ENCODE results near the gene C2orf92.
"Not testable (repeated sequence)": the region's sequence is repeated elsewhere in the genome, so short reads cannot be mapped to it uniquely, and the experiment has no call there.

Gene C2orf92

DNA sequence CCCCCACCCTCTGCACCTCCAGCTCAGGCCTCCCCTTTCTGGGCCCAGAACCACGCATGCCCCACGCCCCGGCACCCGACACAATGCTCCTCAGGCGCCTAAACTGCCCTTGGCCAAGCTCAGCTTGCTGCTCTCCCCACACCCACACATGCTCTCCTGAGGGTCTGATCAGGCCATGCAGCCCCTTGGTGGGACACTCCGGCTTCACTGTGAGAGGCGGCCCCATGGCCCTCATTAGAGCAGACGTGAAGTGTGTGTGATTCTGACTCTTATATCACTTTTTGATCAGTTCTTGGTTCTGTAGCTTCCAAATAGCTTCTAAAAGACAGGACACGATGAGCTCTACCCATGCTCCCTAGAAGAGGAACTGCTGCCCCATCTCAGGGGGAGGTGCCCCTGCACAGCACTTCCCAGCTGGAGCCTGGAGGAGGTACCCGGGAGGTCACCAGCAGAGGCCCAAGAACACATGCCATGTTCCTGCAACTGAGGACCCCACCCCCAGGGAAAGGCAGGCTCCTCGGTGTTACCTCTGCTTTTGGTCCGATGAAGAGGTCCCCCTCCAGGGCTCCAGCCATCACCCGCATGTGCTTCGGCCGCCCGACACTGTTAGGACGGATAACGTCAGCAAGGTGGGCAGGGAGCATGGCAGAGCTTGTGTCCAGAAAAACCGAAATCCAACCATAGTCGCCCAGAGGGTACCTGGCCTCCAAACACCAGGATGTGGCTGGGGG, 9.3 kb upstream of the C2orf92 start:
- no peak for DNase-seq (ENCODE audit: low read depth)

DNA sequence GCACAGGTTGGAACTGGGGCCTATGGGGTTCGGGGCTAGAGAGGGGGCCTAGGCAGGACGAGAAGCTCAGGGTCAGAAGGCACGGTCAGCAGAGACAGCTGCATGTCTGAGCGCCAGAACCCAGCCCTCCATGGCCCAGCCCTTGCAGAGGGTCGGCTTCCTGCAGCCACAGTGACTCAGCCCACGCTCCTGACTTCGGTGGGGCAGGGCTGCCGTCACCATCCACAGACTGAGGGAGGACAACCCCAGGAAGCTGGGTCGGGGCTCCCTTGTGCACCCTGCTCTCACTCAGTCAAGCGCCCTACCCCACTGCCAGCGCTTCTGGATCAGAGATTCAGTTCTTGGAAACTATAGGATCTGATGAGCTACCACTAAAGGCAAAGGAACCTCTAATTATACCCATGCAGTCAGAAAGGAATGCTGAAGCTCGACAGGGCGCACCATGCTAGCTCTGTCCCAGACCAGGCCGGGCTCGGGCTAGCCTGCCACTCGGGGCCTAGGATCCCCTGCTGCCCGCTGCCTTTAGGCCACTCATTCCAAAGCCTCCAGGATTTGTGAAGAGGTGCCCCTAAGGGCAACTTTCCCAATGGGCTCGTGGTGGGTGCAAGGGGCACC, 8.6 kb upstream of the C2orf92 start:
- no peak for DNase-seq (ENCODE audit: low read depth)

DNA sequence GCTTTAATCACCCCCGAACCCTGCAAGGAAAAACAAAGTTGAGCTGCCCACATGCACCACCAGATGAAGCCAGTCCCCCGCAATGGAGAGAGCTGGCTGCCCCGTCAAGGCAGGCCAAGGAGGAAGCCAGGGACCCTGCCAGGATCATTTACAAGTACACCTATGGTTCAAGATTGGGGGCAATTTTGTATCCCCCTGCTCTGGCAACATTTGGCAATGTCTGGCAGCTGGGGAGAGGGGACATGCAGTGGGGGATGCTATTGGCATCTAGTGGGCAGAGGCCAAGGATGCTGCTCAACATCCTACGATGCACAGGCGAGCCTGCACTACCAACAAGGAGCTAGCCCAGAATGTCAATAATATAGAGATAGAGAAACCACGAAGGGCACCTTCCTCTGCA, 7.6 kb upstream of the C2orf92 start:
- DNase-seq (ENCODE audit: low read depth) = no peak

DNA sequence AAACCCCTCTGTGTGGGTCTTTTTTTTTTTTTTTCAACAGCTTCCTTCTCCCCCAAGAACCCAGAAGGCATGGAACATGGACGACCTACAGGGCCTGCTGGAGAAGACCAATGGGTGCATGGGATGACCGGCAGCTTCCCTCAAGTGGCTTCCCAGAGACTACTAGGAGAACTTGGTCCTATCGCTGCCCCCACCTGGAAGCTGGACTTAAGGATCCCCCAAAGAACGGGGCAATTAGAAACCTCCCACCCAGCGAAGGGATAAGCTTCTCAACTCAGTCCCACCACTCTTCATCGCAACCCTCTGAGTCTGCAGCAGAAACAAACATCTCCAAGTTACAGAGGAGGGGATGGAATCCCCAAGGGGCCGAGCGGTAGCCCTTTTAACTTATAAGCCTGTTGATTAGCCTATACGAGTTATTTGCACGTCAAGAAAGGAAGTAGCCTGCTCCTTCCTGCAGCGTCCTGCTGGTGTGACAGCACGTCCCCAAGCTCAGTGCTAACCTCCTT, 7.1 kb upstream of the C2orf92 start:
- DNase-seq (ENCODE audit: low read depth) = no peak

DNA sequence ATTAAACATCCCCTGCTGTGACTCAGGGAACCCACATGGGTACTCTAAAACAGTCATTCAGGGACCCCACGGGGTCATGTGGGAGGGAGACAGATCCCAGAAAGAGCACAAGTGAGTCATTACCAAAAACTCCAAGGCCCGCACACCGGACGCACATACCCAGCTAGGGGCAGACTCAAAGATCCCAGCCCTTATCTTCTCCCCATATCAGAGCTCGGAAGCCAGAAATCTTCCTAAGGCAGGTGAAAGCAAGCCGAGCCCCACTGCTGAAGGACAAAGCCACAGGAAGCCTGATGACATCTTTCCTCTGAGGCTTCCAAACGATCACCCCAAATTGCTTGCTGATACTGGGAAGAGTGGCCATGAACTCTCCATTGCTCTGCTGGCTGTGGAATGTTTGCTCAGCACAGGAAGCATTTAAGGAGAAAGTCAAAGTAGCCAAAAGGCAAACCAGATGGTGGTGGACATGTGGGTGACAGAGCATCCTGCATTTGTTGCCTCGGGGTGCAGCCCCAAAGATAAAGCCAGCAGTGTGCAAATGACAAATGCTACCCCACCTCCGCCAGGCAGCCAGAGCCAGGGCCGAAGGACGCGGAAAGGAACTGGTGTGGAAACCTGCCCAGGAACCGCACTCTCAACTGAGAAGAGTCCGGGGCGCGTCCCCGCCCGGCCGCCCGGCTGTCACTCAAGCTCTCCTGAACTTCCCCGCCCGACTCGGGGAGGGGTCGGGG, 6.5 kb upstream of the C2orf92 start:
- peak; percentile 42 for DNase-seq (ENCODE audit: low read depth)

- no peak for DNase-seq (ENCODE audit: low read depth)
Measured at GRCh38 chr2:97663626-97663961, 5.9 kb upstream of the C2orf92 start.

DNA sequence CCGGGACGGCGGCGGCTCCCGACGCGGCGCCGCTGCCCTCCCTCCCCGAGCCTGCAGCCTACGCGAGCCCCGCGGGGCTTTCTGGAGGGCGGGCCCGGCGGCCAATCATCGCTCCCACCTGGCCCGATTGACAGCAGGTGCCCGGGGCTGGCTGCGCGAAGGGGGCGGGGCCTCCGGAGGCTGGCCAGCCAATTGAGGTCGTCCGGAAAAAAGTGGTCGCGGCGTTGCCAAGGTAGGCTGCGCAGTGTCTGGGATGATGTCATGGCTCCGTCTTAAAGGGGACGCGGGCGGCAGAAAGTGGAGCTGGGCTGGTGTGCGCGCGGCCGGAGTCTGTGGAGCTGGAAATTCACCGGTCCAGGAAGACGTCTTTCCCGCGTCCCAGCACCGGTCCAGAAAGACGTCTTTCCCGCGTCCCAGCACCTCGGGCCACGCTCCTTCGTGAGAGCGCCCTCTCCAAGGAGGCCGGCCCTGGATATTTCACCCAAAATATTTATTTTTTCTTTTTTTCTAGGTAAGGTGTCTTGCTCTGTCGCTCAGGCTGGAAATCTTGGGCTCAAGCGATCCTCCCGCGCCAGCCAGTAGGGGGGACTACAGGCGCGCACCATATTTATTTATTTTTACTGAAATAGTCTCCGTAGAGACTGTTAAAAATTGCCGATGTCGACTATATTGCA, 5.4 kb upstream of the C2orf92 start, which contains the start of gene ACTR1B:
Gene ACTR1B (minus strand): TSS at position 83 of the 674 bp plus-strand sequence. CDS start 154 bp downstream, outside the sequence.
- DNase-seq (ENCODE audit: low read depth) = peak; percentile 96

GRCh38 chr2:97664636-97664970, 4.9 kb upstream of the C2orf92 start:
- DNase-seq (ENCODE audit: low read depth) = no peak

- DNase-seq (ENCODE audit: low read depth) = no peak
Measured at GRCh38 chr2:97670471-97670870, 958 bp downstream of the C2orf92 start.

GRCh38 chr2:97671526-97671925, 2.0 kb downstream of the C2orf92 start:
- no peak for DNase-seq (ENCODE audit: low read depth)

- DNase-seq (ENCODE audit: low read depth) = not testable (repeated sequence)
Measured at GRCh38 chr2:97672606-97673140, 3.2 kb downstream of the C2orf92 start.

- no peak for DNase-seq (ENCODE audit: low read depth)
Measured at GRCh38 chr2:97673182-97673914, 3.8 kb downstream of the C2orf92 start.

DNA sequence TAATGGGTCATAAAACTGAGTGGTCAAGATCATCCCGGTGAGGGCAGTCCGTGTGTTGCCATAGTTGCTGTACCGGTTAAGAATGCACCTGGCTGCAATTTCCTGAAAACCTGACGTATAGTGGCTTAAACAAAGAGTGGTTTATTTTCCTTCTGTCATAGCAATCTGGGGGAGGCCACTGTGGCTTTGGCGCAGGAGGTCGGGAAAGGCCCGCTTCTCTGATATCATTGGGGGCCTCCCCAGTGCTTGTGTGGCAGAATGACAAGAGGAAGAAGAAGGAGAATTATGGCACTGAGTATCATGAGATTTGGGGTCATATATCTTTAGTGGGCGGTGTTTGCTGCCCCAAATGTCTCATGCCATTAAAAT, 4.4 kb downstream of the C2orf92 start:
- no peak for DNase-seq (ENCODE audit: low read depth)

DNA sequence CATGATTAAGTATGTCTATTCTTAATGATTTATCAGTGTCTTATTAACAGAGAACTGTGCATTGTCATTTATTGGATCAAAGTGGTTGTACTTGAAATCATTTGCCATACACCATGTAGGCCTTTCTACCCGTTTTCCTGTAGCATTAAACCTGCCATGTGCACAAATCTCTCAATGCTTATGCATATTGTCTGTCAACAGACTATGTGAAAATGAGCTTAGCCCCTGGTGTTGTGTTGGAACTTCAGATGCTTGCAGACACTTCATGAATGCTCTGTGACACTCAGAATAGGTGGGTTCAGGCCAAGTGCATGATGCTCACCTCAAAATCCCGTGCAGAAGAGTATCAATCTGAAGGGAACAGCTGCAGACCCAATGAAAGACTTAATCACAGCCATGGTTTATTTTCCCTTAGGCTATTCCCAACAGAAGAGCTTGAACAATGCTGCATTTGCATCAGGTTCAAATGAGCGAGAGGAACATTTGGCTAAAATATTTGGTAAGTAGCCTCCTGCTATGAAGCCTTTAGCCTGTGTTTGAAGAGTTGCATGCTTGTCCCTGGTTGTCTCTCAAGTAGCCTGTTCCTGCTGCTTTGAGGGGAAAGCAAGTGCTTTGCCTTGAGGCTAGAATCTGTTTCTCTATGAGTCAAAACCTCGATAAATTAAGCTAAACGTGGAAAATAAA, 6.1 kb downstream of the C2orf92 start:
- DNase-seq (ENCODE audit: low read depth) = no peak

DNA sequence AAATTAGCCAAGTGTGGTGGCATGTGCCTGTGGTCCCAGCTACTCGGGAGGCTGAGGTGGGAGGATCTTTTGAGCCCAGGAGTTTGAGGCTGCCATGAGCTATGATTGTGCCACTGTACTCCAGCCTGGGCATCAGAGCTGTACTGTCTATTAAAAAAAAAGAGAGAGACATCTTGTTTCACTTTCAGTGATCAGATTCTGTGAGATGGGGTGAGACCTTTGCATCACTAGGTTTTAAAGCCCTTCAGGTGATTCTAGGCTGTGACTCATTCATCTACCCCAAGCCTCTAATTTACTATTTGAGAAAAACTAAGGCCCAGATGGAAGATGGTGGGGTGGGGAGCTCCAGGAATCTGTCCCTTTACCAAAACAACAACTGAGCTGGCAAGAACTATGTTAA, 7.1 kb downstream of the C2orf92 start:
- DNase-seq (ENCODE audit: low read depth) = no peak

DNA sequence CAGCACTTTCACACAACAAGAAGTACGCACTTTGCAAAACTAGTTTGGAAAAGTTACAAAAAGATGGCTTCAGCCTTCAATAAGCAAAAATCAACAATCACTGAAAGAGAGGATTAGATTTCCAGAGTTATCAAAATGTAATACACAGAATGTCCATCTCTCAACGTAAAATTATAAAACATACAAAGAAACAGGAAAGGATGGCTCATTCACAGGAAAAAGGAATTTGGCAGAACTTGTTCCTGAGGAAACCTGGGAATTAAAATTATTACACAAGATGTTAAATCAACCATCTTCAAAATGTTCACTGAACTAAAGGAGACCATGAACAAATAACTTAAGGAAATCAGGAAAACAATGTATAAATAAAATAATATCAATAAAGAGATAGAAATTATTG, 8.0 kb downstream of the C2orf92 start:
- no peak for DNase-seq (ENCODE audit: low read depth)

DNA sequence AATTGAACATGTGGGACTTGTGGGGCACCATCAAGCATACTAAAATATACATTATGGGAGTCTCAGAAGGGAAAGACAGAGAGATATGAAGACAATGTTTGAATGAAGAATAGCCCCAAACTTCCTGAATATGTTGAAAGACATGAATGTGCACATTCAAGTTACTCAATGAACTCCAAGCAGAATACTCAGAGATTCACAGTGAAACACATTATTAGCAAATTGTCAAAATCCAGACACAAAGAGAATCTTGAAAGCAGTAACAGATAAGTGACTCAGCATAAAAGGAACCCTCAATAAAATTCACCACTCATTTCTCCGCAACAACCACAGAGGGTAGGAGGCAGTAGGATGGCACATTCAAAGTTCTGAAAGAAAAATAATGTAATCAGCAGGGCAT, 8.8 kb downstream of the C2orf92 start:
- no peak for DNase-seq (ENCODE audit: low read depth)

- DNase-seq (ENCODE audit: low read depth) = not testable (repeated sequence)
Measured at GRCh38 chr2:97687235-97687634, 17.7 kb downstream of the C2orf92 start.

- no peak for DNase-seq (ENCODE audit: low read depth)
Measured at GRCh38 chr2:97688062-97688827, 18.7 kb downstream of the C2orf92 start.

DNA sequence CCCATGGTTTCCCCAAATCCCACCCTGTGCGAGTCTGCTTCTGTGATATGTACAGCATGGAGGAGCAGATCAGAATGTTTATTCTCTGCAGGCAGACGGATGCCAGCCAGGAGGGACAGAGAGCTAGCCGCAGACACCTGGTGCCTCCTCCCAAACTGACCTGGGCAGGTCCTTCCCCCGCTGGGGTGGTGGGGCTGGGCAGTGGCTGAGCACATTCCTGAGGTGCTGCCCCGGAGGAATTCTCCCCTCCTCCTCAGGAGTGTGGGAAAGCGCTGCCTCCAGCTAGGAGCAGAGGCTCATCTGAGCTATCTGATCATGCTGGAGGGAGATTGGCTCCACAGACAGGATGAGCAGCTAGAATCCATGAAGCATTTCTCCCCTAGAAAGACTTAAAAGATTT, 21.7 kb downstream of the C2orf92 start:
- DNase-seq (ENCODE audit: low read depth) = no peak

All from activated T-helper 1 cell treated with Interleukin-2 at 50 U/mL for 16 hours (primary cell).